Activated naive CD8-positive, alpha-beta T cell (primary cell): ENCODE results near the gene LSM6.

Experiments used
- H3K27ac Mint-ChIP-seq: one replicate; pipeline ENCODE4 v1.8.0; 2021; ENCODE audit warnings: mixed read lengths
- H3K27me3 Mint-ChIP-seq: one replicate; pipeline ENCODE4 v1.8.0; 2021; ENCODE audit warnings: mixed read lengths
- H3K36me3 Mint-ChIP-seq: one replicate; pipeline ENCODE4 v1.8.0; 2021; ENCODE audit warnings: mixed read lengths
- H3K4me1 Mint-ChIP-seq: one replicate; pipeline ENCODE4 v1.8.0; 2021; ENCODE audit warnings: low read depth, mixed read lengths
- H3K4me3 Mint-ChIP-seq: one replicate; pipeline ENCODE4 v1.8.0; 2021; ENCODE audit warnings: mild to moderate bottlenecking, mixed read lengths
- H3K9me3 Mint-ChIP-seq: one replicate; pipeline ENCODE4 v1.8.0; 2021; ENCODE audit warnings: low read depth, mixed read lengths

Gene LSM6

DNA sequence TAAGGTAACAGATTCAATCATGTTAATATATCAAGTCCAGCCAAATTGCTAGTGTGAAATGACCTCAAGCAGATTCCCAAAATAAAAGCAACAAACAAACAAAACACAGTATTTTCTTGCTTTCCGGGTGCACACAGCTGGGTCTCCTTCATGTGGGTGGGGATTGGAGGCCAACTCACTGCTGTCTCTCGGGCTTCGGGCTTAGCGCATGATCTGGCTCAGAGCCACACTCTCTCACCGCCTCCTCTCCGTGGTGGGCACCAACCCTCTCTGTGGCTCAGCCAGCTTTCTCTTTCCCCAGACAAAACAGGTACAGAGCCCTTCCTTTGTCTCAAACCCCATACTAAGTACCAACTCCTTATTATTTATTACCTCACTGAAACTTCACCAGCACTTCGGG lies 35.9 kb downstream of the LSM6 start:
- no peaks in the 10 kb centered on the region for H3K4me1 Mint-ChIP-seq
- H3K9me3 Mint-ChIP-seq = no peaks in the 10 kb centered on the region

GRCh38 chr4:146212781-146213180 lies 37.3 kb downstream of the LSM6 start:
- Mint-ChIP-seq H3K36me3 (no peaks in the 10 kb centered on the region), H3K27me3 (no peaks in the 10 kb centered on the region), H3K4me3 (no peak overlapping the region), H3K9me3 (no peaks in the 10 kb centered on the region), H3K4me1 (no peaks in the 10 kb centered on the region), H3K27ac (no peak overlapping the region)

More for the DNA sequence above, 35.9 kb downstream of the LSM6 start:
- Mint-ChIP-seq H3K4me3 (no peak overlapping the region), H3K27ac (no peak overlapping the region), H3K27me3 (no peaks in the 10 kb centered on the region), H3K36me3 (no peaks in the 10 kb centered on the region)

DNA sequence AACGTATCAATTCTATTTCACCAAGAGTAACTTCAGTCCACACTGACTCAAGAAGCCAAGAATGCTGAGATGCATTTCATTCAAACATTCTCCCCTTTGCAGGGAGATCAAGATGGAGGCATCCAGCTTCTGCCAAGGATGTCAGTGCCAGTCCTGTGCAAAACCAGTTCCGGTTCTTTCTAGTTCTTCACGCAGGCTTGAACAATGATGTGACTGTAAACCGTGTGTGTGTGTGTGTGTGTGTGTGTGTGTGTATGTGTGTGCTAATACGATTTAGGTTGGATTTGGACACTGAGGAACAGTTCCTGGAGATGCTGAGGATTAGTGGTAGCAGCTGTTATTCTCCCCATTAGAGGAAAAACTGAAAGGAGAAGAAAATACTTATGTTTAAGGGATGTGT lies 38.7 kb downstream of the LSM6 start, which contains the start of gene REELD1:
Gene REELD1 (plus strand): TSS at position 301 of the 400 bp plus-strand sequence. CDS start 2,415 bp downstream, outside the sequence.
- Mint-ChIP-seq H3K27ac (no peak within 1 kb of the TSS), H3K4me3 (no peak within 1 kb of the TSS), H3K27me3 (no peaks in the 10 kb centered on the region)

GRCh38 chr4:146222313-146222712 lies 46.8 kb downstream of the LSM6 start:
- no peaks in the 10 kb centered on the region for H3K27me3 Mint-ChIP-seq
- no peak overlapping the region for H3K4me3 Mint-ChIP-seq
- H3K9me3 Mint-ChIP-seq = no peaks in the 10 kb centered on the region
- H3K27ac Mint-ChIP-seq = no peak overlapping the region
- H3K36me3 Mint-ChIP-seq = peaks cover 3% of the 10 kb centered on the region
- no peaks in the 10 kb centered on the region for H3K4me1 Mint-ChIP-seq

More for the DNA sequence above, 38.7 kb downstream of the LSM6 start, which contains the start of gene REELD1:
- H3K4me1 Mint-ChIP-seq = no peaks in the 10 kb centered on the region
- no peaks in the 10 kb centered on the region for H3K9me3 Mint-ChIP-seq
- H3K36me3 Mint-ChIP-seq = no peaks in the 10 kb centered on the region

- H3K9me3 Mint-ChIP-seq = no peaks in the 10 kb centered on the region
- no peak overlapping the region for H3K27ac Mint-ChIP-seq
- H3K36me3 Mint-ChIP-seq = peaks cover 4% of the 10 kb centered on the region
- no peak overlapping the region for H3K4me3 Mint-ChIP-seq
- no peaks in the 10 kb centered on the region for H3K4me1 Mint-ChIP-seq
- no peaks in the 10 kb centered on the region for H3K27me3 Mint-ChIP-seq
Measured at GRCh38 chr4:146224326-146224966, 48.9 kb downstream of the LSM6 start.

DNA sequence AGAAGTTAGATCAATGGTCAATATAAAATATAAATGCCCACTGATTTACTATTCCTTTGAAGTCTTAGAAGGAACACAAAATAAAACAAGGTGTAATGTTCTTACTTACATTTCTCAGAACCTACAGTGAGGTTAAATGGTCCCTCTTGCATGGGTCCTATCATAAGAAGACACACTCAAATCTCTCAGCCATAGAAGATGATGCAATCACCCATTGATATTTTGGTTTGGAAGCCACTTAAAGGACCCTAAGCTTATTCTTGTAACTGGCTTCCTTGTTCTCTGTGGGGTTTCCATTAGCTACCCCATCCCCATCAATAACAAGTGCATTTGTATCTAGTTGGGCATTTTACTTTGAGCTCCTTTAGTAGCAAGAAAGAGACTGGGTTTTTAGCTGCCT lies 53.9 kb downstream of the LSM6 start:
- Mint-ChIP-seq H3K36me3 (peaks cover 4% of the 10 kb centered on the region), H3K9me3 (peaks cover 5% of the 10 kb centered on the region), H3K4me1 (no peaks in the 10 kb centered on the region), H3K27me3 (no peaks in the 10 kb centered on the region), H3K4me3 (no peak overlapping the region), H3K27ac (no peak overlapping the region)

DNA sequence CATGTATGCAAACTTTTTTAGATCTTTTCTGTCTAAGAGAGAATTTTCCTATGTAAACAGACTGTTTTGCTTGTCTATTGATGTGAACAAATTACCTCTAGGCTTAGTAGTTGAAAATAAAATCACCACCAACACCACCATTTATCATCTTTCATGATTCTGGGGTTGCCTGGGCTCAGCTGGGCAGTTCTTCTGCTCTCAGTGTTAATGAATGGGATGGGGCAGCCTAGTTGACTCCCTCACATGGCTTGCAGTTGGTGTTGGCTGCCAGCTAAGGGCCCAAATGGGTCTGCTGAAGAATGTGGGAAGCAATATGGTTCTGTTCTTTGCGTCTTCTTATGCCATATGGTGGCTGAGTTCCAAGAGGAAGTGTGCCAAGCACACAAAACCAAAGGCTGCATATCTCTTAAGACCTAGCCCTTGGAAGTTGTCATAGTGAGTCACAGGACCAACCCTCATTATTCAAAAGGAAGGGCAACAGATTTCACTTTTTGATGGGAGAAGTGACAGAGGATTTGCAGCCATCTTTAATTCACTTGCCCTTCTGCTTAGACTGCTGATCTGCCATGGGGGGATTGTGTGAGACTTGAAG lies 56.7 kb downstream of the LSM6 start:
- no peak overlapping the region for H3K27ac Mint-ChIP-seq
- peaks cover 2% of the 10 kb centered on the region for H3K36me3 Mint-ChIP-seq
- peaks cover 5% of the 10 kb centered on the region for H3K9me3 Mint-ChIP-seq
- H3K4me1 Mint-ChIP-seq = no peaks in the 10 kb centered on the region
- no peaks in the 10 kb centered on the region for H3K27me3 Mint-ChIP-seq
- no peak overlapping the region for H3K4me3 Mint-ChIP-seq

DNA sequence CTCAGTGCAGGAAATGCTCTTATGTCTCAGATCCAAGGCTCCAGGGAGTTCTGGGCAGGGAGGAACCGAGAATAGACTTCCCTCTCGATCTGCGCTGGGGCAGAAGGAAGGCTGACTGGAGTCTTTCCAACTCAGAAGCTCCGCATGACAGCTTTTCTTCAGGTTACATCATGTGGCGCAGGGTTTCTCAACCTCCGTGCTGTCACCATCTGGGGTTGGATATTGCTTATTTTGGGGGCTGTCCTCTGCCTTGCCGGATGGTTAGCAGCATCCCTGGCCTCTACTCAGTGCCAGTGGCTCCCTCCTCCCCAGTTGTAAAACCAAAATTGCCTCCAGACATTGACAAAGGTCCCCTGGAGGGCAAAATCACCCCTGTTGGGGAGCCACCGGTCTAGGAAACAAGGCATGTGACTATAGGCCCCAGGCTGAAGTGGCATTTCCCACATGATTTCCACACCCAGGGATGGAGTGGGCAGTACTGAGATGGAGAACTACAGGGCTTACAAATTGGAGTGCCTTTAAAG lies 60.2 kb downstream of the LSM6 start:
- H3K27ac Mint-ChIP-seq = no peak overlapping the region
- no peaks in the 10 kb centered on the region for H3K4me1 Mint-ChIP-seq
- no peaks in the 10 kb centered on the region for H3K36me3 Mint-ChIP-seq
- H3K27me3 Mint-ChIP-seq = no peaks in the 10 kb centered on the region
- no peak overlapping the region for H3K4me3 Mint-ChIP-seq
- H3K9me3 Mint-ChIP-seq = peaks cover 5% of the 10 kb centered on the region

DNA sequence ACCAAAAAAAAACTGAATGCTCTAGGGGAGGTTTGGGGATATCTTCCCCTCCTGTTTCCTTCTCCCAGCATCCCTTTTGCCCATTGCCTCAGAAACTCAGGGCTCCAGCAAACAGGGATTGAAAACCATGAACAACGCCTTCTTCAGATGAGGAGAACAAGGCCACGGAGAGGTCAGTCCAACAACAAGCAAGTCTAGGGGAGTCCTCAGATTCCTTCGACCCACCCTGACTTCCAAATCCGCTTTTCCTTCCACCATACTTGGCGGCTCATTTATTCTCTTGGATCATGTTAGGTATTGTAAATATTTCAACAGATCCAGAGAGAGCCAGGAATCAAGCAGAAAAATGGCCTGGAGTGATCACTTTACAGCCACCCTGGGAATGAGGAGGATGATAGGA lies 60.7 kb downstream of the LSM6 start:
- Mint-ChIP-seq H3K36me3 (no peaks in the 10 kb centered on the region), H3K27me3 (no peaks in the 10 kb centered on the region), H3K27ac (no peak overlapping the region), H3K9me3 (peaks cover 5% of the 10 kb centered on the region), H3K4me3 (no peak overlapping the region), H3K4me1 (no peaks in the 10 kb centered on the region)

DNA sequence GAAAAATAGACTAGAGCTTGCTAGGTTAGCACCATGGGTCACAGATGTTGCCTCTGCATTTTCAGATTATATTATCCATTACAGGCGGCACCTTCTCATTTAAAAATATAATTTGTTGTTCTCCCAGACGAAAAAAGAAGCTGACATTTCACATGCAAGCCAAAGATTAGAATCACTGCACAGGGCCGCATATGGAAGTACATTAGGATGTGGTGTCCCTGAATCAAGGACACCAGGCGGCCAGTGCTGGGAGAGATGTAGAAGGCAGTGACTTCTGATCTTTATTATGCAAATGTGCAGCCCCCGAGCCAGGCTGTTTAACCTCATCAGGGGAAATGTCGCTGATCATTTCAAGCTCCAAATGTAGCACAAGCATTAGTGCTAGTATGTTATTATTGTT lies 61.6 kb downstream of the LSM6 start:
- Mint-ChIP-seq H3K4me1 (peaks cover 3% of the 10 kb centered on the region), H3K27ac (no peak overlapping the region), H3K9me3 (peaks cover 5% of the 10 kb centered on the region), H3K27me3 (no peaks in the 10 kb centered on the region), H3K4me3 (no peak overlapping the region), H3K36me3 (no peaks in the 10 kb centered on the region)

DNA sequence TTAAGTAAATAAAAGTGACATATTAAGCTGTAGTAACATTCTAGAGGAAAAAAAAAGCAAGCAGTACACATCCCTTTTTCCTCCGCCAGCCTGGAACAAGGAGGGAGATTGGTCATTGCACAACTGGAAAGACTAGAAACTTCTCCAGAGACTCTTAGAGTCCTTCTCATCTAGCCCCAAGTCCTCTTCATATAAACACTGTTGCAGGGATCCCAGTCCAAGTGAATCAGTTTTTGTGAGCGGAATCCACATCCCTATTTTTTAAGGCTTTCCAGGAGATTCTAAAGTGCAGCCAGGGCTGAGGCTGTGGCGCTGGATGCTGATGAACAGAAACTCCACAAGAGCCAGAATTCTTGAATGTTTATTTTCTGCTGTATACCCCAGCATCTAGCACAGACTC lies 62.6 kb downstream of the LSM6 start:
- H3K4me3 Mint-ChIP-seq = no peak overlapping the region
- H3K27ac Mint-ChIP-seq = no peak overlapping the region
- H3K4me1 Mint-ChIP-seq = peaks cover 6% of the 10 kb centered on the region
- H3K9me3 Mint-ChIP-seq = no peaks in the 10 kb centered on the region
- no peaks in the 10 kb centered on the region for H3K27me3 Mint-ChIP-seq
- no peaks in the 10 kb centered on the region for H3K36me3 Mint-ChIP-seq
